ENCODE data around the gene MAML2.

The MAML2 gene

DNA sequence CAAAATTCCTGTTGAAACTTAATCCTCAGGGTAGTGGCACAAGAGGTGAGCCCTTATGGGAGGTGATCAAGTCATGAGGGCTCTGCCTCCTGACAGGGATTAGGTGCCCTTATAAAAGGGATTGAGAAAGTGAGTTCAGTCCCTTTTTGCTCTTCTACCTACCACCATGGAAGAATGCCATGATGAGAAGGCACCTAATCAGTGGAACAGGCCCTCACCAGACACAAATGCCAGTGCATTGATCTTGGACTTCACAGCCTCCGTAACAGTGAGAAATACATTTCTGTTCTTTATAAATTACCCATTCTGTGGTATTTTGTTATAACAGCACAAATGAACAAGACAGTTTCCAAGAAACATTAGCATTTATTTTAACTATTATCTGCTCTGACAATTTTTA is 338.1 kb downstream of the MAML2 start:
- TF ChIP-seq, protein P1, sequence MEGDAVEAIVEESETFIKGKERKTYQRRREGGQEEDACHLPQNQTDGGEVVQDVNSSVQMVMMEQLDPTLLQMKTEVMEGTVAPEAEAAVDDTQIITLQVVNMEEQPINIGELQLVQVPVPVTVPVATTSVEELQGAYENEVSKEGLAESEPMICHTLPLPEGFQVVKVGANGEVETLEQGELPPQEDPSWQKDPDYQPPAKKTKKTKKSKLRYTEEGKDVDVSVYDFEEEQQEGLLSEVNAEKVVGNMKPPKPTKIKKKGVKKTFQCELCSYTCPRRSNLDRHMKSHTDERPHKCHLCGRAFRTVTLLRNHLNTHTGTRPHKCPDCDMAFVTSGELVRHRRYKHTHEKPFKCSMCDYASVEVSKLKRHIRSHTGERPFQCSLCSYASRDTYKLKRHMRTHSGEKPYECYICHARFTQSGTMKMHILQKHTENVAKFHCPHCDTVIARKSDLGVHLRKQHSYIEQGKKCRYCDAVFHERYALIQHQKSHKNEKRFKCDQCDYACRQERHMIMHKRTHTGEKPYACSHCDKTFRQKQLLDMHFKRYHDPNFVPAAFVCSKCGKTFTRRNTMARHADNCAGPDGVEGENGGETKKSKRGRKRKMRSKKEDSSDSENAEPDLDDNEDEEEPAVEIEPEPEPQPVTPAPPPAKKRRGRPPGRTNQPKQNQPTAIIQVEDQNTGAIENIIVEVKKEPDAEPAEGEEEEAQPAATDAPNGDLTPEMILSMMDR (conservative IDR thresholded peaks at IDR 0.05; ENCODE audit: low read depth, low read length) = no peak
- H3K4me3 ChIP-seq (ENCODE audit: low read length) = no peak overlapping the region
- DNase-seq (ENCODE audit: low read depth) = no peak

DNA sequence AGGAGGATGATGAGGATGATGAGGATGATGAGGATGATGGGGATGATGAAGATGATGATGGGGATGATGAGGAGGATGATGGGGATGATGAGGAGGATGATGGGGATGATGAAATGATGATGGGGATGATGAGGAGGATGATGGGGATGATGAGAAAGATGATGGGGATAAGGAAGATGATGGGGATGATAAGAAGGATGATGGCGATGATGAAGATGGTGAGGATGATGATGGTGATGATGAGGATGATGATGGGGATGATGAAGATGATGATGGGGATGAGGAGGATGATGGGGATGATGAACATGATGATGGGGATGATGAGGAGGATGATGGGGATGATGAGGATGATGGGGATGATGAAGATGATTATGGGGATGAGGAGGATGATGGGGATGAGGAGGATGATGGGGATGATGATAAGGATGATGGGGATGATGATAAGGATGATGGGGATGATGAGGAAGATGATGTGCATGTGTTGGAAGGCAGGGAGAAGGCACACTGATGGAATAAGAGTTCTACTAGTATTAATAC is 340.2 kb downstream of the MAML2 start:
- no peak for DNase-seq (ENCODE audit: low read depth)
- H3K4me3 ChIP-seq (ENCODE audit: low read length) = no peak overlapping the region
- TF ChIP-seq, protein P1 (conservative IDR thresholded peaks at IDR 0.05; ENCODE audit: low read depth, low read length) = no peak

DNA sequence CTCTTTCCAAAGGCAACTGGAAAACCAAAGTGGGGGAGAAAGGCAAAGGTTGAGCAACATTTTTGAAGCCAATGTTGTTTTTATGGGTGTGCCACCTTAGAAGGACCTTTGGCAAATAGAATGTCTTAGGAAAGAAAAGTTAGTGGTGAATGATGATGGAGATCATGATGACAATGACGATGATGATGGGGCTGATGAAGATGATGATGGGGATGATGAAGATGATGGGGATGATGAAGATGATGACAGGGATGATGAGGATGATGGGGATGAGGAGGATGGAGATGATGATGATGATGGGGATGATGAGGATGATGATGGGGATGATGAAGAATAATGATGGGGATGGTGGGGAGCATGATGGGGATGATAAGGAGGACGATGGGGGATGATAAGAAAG is 340.7 kb downstream of the MAML2 start:
- H3K4me3 ChIP-seq (ENCODE audit: low read length) = no peak overlapping the region
- no peak for DNase-seq (ENCODE audit: low read depth)
- TF ChIP-seq, protein P1 (conservative IDR thresholded peaks at IDR 0.05; ENCODE audit: low read depth, low read length) = no peak

DNA sequence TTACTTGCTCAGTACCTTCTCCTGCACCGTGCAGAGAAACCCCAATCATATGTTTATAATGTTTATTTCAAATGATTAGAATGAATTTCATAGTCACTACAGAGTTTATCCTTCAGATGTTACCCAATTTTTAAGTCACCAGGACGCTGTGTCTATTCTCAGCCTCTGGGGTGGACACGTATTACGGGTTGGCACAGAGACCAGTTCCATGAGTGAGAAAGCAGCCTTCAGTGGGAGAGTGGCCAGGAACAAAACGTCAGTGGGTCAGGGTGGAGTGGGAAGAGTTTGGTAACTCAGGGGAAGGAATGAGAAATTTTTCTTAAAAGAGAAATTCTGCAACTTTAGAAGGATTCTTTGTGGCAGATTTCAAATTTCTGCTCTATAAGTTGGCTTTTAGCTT is 342.0 kb downstream of the MAML2 start:
- no peak for DNase-seq (ENCODE audit: low read depth)
- TF ChIP-seq, protein P1 (conservative IDR thresholded peaks at IDR 0.05; ENCODE audit: low read depth, low read length) = no peak
- H3K4me3 ChIP-seq (ENCODE audit: low read length) = no peak overlapping the region

DNA sequence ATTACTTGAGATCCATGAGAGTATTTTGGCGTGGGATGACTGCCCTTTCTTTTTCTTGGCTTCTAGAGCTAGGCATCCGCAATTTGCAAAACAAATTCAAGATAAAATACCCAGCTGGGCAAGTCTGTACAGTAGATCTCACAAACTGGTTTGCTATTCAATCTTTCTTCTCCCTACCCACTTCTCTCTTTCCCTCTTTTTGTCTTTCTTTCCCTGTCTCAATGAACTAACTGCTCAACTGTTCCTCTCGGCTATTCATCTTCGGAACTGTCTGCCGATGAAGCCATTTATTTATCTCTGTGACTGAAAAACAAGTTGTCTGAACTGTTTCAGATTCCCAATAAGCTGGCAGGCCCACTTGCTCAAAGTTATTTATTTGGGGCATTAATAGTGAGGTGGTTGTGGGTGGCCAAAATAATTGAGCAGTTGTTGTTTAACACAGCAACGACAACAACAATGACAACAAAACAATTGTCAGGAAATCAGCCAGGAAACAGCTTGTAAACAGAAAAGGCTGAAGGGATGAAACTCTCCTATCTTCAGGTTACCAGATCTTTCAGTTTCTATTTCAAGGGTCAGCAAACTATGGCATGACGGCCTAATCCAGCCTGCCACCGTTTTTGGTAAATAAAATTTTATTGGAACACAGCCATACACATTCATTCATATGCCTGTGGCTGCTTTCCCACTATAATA is 343.1 kb downstream of the MAML2 start:
- no peak for DNase-seq (ENCODE audit: low read depth)
- TF ChIP-seq, protein P1 (conservative IDR thresholded peaks at IDR 0.05; ENCODE audit: low read depth, low read length) = no peak
- no peak overlapping the region for H3K4me3 ChIP-seq (ENCODE audit: low read length)

DNA sequence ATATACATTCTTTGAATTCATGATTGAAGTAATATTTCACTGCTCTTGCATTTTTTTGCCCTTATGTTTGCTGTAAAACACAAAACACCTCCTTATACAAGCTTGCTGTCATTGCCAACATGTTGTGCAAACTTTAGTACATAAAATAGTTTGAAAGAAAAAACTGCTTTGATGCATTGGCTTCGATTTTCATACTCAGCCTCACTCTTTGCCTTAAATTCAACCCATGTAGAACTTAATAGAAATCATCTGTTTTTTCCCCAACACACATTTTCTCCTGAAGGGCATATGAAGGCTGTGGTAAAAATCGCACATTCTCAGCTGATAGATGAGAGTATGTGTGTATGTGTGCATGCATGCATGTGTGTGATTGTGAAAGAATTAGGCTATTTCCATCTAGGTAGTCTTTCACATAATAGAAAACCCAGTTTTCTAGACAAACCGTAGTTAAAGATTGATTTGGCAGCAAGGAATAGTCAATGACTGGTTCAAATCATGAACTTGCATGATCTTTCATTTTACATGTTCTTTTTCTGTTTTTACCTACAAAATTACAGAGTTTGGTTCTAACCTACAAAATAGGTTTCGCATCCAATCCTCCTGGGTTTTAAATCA is 346.3 kb downstream of the MAML2 start:
- no peak overlapping the region for H3K4me3 ChIP-seq (ENCODE audit: low read length)
- TF ChIP-seq, protein P1 (conservative IDR thresholded peaks at IDR 0.05; ENCODE audit: low read depth, low read length) = no peak
- no peak for DNase-seq (ENCODE audit: low read depth)

DNA sequence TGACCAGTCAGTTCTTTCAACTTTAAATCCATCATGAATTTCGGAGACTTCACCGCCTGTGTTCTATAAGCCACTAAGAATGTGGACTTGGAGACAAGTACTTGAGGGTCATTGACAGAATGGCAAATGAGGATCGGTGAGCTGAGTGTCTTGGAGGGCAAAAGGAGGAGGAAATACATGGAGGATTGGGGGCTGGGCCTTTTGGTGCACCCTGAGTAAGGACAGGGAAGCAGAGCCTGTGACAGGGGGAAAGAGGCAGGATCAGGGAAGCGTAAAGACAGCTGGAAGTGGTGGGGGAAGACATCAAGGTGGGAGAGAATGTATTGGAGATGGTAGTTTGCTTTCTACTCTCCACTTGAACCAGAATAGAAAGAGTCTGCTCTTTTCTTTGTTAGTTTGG is 348.7 kb downstream of the MAML2 start:
- no peak for DNase-seq (ENCODE audit: low read depth)
- TF ChIP-seq, protein P1 (conservative IDR thresholded peaks at IDR 0.05; ENCODE audit: low read depth, low read length) = no peak
- H3K4me3 ChIP-seq (ENCODE audit: low read length) = no peak overlapping the region
